ENCODE measurements around the gene CD80. TPM values are rescaled to one million over a fixed set of nuclear protein-coding genes. Genes with fewer than 3 reads are reported as not detected.
A peak's percentile ranks its signal among the peaks of the same experiment; 100 is the strongest.

CD80 gene
- total RNA-seq, 3 donors from 2014 or later (not counting 1 experiment from before 2014, with no cell fraction given) = 0.40 to 1.1 TPM; not detected in 1

GRCh38 chr3:119602676-119603075, 43.3 kb upstream of the CD80 start:
- ATAC-seq (no peak), DNase-seq (no peak)
- Mint-ChIP-seq H3K27me3 (ENCODE audit: low read depth in 2 of 2) (peaks cover 0 to 3% of the 10 kb centered on the region in 2 donors), H3K27ac (no peak overlapping the region), H3K36me3 (no peaks in the 10 kb centered on the region), H3K4me3 (no peak overlapping the region), H3K4me1 (no peaks in the 10 kb centered on the region), H3K9me3 (no peaks in the 10 kb centered on the region)
- peaks cover 5% of the 10 kb centered on the region for H3K4me1 ChIP-seq (ENCODE audit: control insufficient read depth, insufficient read depth, low read length)
- TF ChIP-seq CTCF (IDR thresholded peaks at IDR 0.05) = no peak
- no peak overlapping the region for H3K4me3 ChIP-seq (ENCODE audit: low read length)
- WGBS (ENCODE audit: insufficient coverage) = 78% methylated on average over 1 of the region's 1 CpG
- intact Hi-C loops (cut with micrococcal nuclease) = no loop called here
- no peaks in the 10 kb centered on the region for H3K9me3 ChIP-seq (ENCODE audit: control insufficient read depth, insufficient read depth, low read length)
- H3K36me3 ChIP-seq (ENCODE audit: control insufficient read depth, insufficient read depth, low read length) = no peaks in the 10 kb centered on the region
- H3K27ac ChIP-seq (ENCODE audit: low read length) = no peak overlapping the region
- no peaks in the 10 kb centered on the region for H3K27me3 ChIP-seq (ENCODE audit: control insufficient read depth, insufficient read depth, low read length)

- Histone ChIP-seq H3K9me3 (ENCODE audit: control insufficient read depth, insufficient read depth, low read length) (no peaks in the 10 kb centered on the region), H3K27ac (ENCODE audit: low read length) (no peak overlapping the region), H3K27me3 (ENCODE audit: control insufficient read depth, insufficient read depth, low read length) (no peaks in the 10 kb centered on the region), H3K4me1 (ENCODE audit: control insufficient read depth, insufficient read depth, low read length) (peaks cover 5% of the 10 kb centered on the region), H3K36me3 (ENCODE audit: control insufficient read depth, insufficient read depth, low read length) (no peaks in the 10 kb centered on the region), H3K4me3 (ENCODE audit: low read length) (no peak overlapping the region)
- DNase-seq (no peak), ATAC-seq (peak in 1 of 3 donors; percentile 8)
- Mint-ChIP-seq H3K4me1 (no peaks in the 10 kb centered on the region), H3K27ac (no peak overlapping the region), H3K4me3 (no peak overlapping the region), H3K27me3 (ENCODE audit: low read depth in 2 of 2) (no peaks in the 10 kb centered on the region), H3K9me3 (no peaks in the 10 kb centered on the region), H3K36me3 (no peaks in the 10 kb centered on the region)
- no peak for TF ChIP-seq CTCF (IDR thresholded peaks at IDR 0.05)
- intact Hi-C loops (cut with micrococcal nuclease) = no loop called here
- 78% methylated on average over 3 of the region's 3 CpGs for WGBS (ENCODE audit: insufficient coverage)
Measured at GRCh38 chr3:119601154-119601553, 41.7 kb upstream of the CD80 start.

GRCh38 chr3:119600732-119601131, 41.3 kb upstream of the CD80 start:
- ATAC-seq (peak; percentile 64 to 78 (median 66)), DNase-seq (peak in 1 of 2 donors; percentile 34)
- Histone ChIP-seq H3K36me3 (ENCODE audit: control insufficient read depth, insufficient read depth, low read length) (no peaks in the 10 kb centered on the region), H3K4me3 (ENCODE audit: low read length) (no peak overlapping the region), H3K27ac (ENCODE audit: low read length) (no peak overlapping the region), H3K4me1 (ENCODE audit: control insufficient read depth, insufficient read depth, low read length) (peaks cover 8% of the 10 kb centered on the region), H3K27me3 (ENCODE audit: control insufficient read depth, insufficient read depth, low read length) (no peaks in the 10 kb centered on the region), H3K9me3 (ENCODE audit: control insufficient read depth, insufficient read depth, low read length) (no peaks in the 10 kb centered on the region)
- WGBS (ENCODE audit: insufficient coverage) = 51% methylated on average over 5 of the region's 5 CpGs
- Mint-ChIP-seq H3K36me3 (no peaks in the 10 kb centered on the region), H3K4me3 (no peak overlapping the region), H3K27ac (no peak overlapping the region), H3K4me1 (no peaks in the 10 kb centered on the region), H3K27me3 (ENCODE audit: low read depth in 2 of 2) (no peaks in the 10 kb centered on the region), H3K9me3 (no peaks in the 10 kb centered on the region)
- TF ChIP-seq CTCF (IDR thresholded peaks at IDR 0.05) = no peak
- intact Hi-C loops (cut with micrococcal nuclease) = no loop called here

- no peak overlapping the region for H3K4me3 Mint-ChIP-seq
- WGBS (ENCODE audit: insufficient coverage) = 94% methylated on average over 5 of the region's 6 CpGs
- ATAC-seq (no peak), DNase-seq (no peak)
- H3K4me1 Mint-ChIP-seq = no peaks in the 10 kb centered on the region
- H3K27ac ChIP-seq (ENCODE audit: low read length) = no peak overlapping the region
- no peaks in the 10 kb centered on the region for H3K9me3 Mint-ChIP-seq
- H3K27me3 ChIP-seq (ENCODE audit: control insufficient read depth, insufficient read depth, low read length) = no peaks in the 10 kb centered on the region
- no peaks in the 10 kb centered on the region for H3K9me3 ChIP-seq (ENCODE audit: control insufficient read depth, insufficient read depth, low read length)
- no peak for TF ChIP-seq CTCF (IDR thresholded peaks at IDR 0.05)
- no peaks in the 10 kb centered on the region for H3K36me3 ChIP-seq (ENCODE audit: control insufficient read depth, insufficient read depth, low read length)
- intact Hi-C loops (cut with micrococcal nuclease) = no loop called here
- no peak overlapping the region for H3K27ac Mint-ChIP-seq
- H3K4me3 ChIP-seq (ENCODE audit: low read length) = no peak overlapping the region
- H3K4me1 ChIP-seq (ENCODE audit: control insufficient read depth, insufficient read depth, low read length) = peaks cover 9% of the 10 kb centered on the region
- no peaks in the 10 kb centered on the region for H3K36me3 Mint-ChIP-seq
- H3K27me3 Mint-ChIP-seq (ENCODE audit: low read depth in 2 of 2) = no peaks in the 10 kb centered on the region
Measured at GRCh38 chr3:119599558-119600174, 40.3 kb upstream of the CD80 start.
